ENCODE results near the gene TRIL.

Gene TRIL

GRCh38 chr7:28983396-28984190 lies 25.5 kb upstream of the TRIL start:
- DNase-seq = no peak

- DNase-seq = no peak
Observed at GRCh38 chr7:28981161-28981465, 23.0 kb upstream of the TRIL start.

GRCh38 chr7:28980451-28981160 lies 22.5 kb upstream of the TRIL start:
- DNase-seq = no peak

- no peak for DNase-seq
Observed at GRCh38 chr7:28979776-28980175, 21.6 kb upstream of the TRIL start.

GRCh38 chr7:28977881-28978280 lies 19.8 kb upstream of the TRIL start:
- DNase-seq = no peak

- no peak for DNase-seq
Observed at GRCh38 chr7:28976022-28976421, 17.9 kb upstream of the TRIL start.

GRCh38 chr7:28973591-28973990 lies 15.5 kb upstream of the TRIL start:
- DNase-seq = no peak

- DNase-seq = no peak
Observed at GRCh38 chr7:28964056-28964455, 5.9 kb upstream of the TRIL start.

- DNase-seq = no peak
Observed at GRCh38 chr7:28961972-28962371, 3.8 kb upstream of the TRIL start.

- DNase-seq = no peak
Observed at GRCh38 chr7:28960071-28960840, 2.1 kb upstream of the TRIL start.

GRCh38 chr7:28958980-28959347 lies 834 bp upstream of the TRIL start:
- DNase-seq = no peak

GRCh38 chr7:28957751-28958234 lies 337 bp downstream of the TRIL start:
- no peak for DNase-seq

GRCh38 chr7:28957064-28957750 lies 923 bp downstream of the TRIL start:
- DNase-seq = no peak

- DNase-seq = no peak
Observed at GRCh38 chr7:28956608-28957063, 1.5 kb downstream of the TRIL start.

GRCh38 chr7:28955718-28956607 lies 2.2 kb downstream of the TRIL start:
- DNase-seq = no peak

- no peak for DNase-seq
Observed at GRCh38 chr7:28955356-28955717, 2.8 kb downstream of the TRIL start.

- DNase-seq = no peak
Observed at GRCh38 chr7:28954946-28955345, 3.2 kb downstream of the TRIL start.

GRCh38 chr7:28954471-28954870 lies 3.7 kb downstream of the TRIL start:
- DNase-seq = no peak

GRCh38 chr7:28953633-28954032 lies 4.5 kb downstream of the TRIL start:
- DNase-seq = no peak

- DNase-seq = no peak
Observed at GRCh38 chr7:28942168-28942567, 16.0 kb downstream of the TRIL start.

GRCh38 chr7:28941633-28942032 lies 16.5 kb downstream of the TRIL start:
- no peak for DNase-seq
